DMS153 (cell line): ENCODE data around the gene FAHD2A.
"Not testable (repeated sequence)": the region's sequence is repeated elsewhere in the genome, so short reads cannot be mapped to it uniquely, and the experiment has no call there.

Source experiments
- DNase-seq: peaks from one replicate; lab custom pipeline; 2025; lab: John Stamatoyannopoulos, UW

The FAHD2A gene, protein sequence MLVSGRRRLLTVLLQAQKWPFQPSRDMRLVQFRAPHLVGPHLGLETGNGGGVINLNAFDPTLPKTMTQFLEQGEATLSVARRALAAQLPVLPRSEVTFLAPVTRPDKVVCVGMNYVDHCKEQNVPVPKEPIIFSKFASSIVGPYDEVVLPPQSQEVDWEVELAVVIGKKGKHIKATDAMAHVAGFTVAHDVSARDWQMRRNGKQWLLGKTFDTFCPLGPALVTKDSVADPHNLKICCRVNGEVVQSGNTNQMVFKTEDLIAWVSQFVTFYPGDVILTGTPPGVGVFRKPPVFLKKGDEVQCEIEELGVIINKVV

GRCh38 chr2:95402370-95403203 lies at the start of gene FAHD2A:
Gene FAHD2A, plus strand, starts transcription at chr2:95402708. Its CDS starts 2,851 bp downstream, at chr2:95405559.
- DNase-seq = peak; percentile 80

DNA sequence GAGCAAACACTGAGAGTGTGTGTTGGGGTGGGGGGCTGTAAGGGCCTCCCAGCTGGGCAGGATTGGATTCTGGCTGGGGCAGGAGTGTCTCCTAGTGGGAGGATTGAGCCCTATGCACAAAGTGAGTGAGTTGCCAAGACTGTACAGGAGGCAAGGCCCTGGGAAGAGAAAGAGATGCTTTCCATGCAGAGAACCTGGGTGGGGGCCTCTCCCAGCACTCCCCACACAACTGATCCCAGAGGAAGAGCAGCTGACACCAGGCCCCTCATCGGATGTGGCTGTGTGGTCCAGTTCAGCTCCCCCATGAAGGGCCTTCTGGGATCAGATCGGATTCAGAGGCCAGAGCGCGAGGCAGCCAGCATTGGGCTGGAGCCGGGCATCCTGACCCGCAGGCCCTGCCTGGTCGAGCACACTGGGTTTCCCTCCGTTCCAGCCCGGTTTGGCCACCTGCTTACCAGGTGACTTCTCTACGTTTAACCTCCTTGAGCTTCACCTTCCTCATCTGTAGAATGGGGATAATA lies 49.4 kb upstream of the FAHD2A start:
- no peak for DNase-seq

GRCh38 chr2:95353613-95354468 lies 48.7 kb upstream of the FAHD2A start:
- no peak for DNase-seq

- no peak for DNase-seq
These were observed 48.0 kb upstream of the FAHD2A start for GRCh38 chr2:95354469-95354901.

- no peak for DNase-seq
These were observed 47.6 kb upstream of the FAHD2A start for GRCh38 chr2:95354925-95355324.

GRCh38 chr2:95355486-95355885 lies 47.0 kb upstream of the FAHD2A start:
- not testable (repeated sequence) for DNase-seq

DNA sequence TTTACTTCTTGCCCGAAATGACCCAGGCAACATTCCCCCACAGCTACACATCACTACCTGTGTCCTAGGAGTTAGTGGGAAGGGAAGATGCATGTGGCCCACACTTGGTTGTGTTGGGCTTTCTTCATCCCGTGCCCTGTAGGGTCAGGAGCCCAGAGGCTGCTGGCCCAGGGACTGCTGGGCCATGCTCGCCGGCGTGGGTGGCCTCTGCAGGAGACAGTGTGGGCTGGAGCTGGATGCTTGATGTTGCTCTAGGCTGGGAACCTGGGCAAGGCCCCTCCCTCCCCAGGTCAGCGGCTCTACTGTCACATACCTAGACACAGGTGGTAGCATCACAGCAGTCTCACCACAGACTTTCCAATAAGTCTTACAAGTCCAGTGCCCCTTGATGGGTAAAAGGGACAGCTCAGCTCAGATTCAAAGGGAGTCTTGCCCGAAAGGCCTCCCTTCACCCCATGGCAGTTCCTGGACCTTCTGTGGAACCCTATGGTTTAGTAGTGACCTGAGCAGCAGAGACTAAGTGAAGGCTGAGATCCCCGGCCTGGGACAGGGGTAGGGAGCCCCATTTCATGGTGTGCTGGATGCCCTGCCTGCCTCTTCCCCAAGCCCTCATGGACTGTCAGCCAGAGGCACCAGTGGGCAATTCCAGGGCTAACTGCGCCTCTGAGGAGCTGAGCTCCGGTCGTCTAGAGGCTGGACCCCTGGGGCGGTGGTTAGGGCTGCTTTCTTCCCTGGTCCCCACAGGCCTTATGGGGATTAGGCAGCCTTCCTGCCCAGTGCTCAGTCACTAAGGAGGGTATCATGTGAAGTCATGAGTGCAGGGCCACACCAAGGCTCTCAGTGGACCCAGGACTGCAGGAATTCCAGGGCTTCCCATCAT lies 45.4 kb upstream of the FAHD2A start:
- no peak for DNase-seq

DNA sequence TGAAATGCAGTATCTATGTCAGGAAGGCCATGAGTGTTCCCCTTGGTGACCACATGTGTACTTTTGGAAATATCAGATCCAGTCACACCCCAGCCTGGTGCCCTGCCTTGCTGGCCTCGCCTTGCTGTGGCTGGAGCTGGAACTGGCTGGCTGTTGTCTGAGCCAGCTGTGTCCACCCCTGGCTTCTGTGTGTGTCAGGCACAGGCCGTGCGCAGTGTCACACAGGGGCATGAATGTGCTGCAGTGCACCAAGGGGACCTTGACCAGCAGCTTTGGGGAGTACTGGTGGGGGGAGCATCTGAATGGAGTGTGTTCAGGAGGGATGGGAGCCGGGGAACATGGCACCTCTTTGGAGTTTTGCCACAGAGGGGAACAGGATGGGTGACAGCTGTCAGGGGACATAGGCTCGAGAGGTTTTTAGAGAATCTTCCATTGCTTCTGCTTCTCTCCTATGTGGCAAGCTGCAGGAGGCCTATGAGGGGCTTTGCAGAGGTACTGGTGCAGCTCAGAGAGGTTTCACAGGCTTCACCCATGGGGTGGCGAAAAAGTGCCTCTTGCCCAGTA lies 44.7 kb upstream of the FAHD2A start:
- no peak for DNase-seq

- no peak for DNase-seq
These were observed 43.5 kb upstream of the FAHD2A start for GRCh38 chr2:95359031-95359430.

- no peak for DNase-seq
These were observed 43.0 kb upstream of the FAHD2A start for GRCh38 chr2:95359501-95359930.

DNA sequence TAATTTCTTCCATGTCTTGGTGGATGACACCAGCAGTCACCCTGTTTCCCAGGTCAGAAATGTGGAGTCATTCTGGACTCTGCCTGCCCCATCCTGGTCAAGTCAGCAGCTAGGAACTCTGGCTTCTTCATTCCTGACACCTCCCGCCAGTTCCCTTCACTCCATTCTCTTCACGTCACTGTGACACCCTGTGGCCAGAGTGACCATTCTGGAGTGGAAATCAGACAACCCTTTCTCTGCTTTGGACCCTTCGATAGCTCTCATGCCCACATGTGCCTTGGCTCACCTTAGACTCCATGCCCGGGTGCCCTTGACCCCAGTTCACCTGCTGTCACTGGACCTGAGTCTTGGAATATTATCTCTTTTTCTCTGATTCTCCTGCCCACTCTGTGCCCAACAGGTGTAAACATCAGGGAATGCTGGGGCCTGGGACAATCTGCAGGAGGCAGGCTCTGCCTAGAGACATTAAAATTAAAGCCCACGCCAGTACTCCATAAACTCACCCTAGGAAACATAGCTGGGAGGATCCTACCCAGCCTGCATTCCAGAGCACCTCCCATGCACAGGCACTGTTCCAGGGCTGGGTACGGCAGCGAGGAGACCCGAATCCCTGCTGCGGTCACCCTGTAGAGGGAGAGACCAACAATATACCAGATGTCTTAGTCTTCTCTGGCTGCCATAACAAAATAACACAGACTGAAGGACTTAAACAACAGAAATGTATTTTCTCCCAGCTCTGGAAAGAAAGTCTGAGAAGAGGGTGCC lies 41.1 kb upstream of the FAHD2A start:
- DNase-seq = no peak

- DNase-seq = no peak
These were observed 40.0 kb upstream of the FAHD2A start for GRCh38 chr2:95362486-95362885.

GRCh38 chr2:95366514-95366913 lies 36.0 kb upstream of the FAHD2A start:
- DNase-seq = no peak

- no peak for DNase-seq
These were observed 30.2 kb upstream of the FAHD2A start for GRCh38 chr2:95372216-95372829.

- DNase-seq = no peak
These were observed 29.7 kb upstream of the FAHD2A start for GRCh38 chr2:95372845-95373244.

- no peak for DNase-seq
These were observed 28.5 kb upstream of the FAHD2A start for GRCh38 chr2:95374029-95374428.

- DNase-seq = no peak
These were observed 28.0 kb upstream of the FAHD2A start for GRCh38 chr2:95374451-95374920.

DNA sequence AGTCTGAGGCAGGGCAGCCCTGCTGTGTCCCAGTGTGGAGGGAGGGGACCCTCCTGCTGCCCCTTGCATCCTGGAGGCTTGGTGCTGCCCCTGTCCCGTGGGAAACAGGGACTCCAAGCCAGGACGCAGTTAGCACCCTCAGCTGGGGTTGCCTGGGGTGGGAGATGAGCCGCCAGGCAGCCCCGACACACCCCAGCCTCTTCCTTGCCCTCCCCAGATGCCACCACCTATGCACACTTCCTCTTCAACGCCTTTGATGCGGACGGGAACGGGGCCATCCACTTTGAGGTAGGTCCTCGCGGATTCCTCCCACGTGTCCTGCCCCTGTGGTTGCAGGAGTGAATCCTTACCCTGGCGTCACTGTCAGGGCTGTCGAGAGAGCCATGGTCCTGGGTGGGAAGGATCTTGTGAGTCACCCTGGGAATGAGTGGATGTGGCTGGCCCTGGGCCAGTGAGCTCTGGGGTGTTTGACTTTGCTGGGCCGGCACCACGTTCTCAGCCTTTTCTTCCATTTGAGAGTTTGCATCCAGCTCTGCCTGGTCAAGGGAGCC lies 27.5 kb upstream of the FAHD2A start:
- DNase-seq = no peak
